ENCODE measurements around the gene EIPR1.
"Not testable (repeated sequence)": the region's sequence is repeated elsewhere in the genome, so short reads cannot be mapped to it uniquely, and the experiment has no call there.

EIPR1 gene

GRCh38 chr2:3365219-3365618, 12.4 kb downstream of the EIPR1 start:
- no peak overlapping the region for H3K27ac ChIP-seq
- DNase-seq (ENCODE audit: low read depth, low spot score) = no peak

GRCh38 chr2:3361518-3362389, 15.9 kb downstream of the EIPR1 start:
- no peak for DNase-seq (ENCODE audit: low read depth, low spot score)
- H3K27ac ChIP-seq = no peak overlapping the region

GRCh38 chr2:3357926-3358325, 19.7 kb downstream of the EIPR1 start:
- no peak overlapping the region for H3K27ac ChIP-seq
- no peak for DNase-seq (ENCODE audit: low read depth, low spot score)

GRCh38 chr2:3357446-3357845, 20.2 kb downstream of the EIPR1 start:
- not testable (repeated sequence) for DNase-seq (ENCODE audit: low read depth, low spot score); H3K27ac ChIP-seq

- no peak overlapping the region for H3K27ac ChIP-seq
- no peak for DNase-seq (ENCODE audit: low read depth, low spot score)
Measured at GRCh38 chr2:3356799-3357198, 20.8 kb downstream of the EIPR1 start.

DNA sequence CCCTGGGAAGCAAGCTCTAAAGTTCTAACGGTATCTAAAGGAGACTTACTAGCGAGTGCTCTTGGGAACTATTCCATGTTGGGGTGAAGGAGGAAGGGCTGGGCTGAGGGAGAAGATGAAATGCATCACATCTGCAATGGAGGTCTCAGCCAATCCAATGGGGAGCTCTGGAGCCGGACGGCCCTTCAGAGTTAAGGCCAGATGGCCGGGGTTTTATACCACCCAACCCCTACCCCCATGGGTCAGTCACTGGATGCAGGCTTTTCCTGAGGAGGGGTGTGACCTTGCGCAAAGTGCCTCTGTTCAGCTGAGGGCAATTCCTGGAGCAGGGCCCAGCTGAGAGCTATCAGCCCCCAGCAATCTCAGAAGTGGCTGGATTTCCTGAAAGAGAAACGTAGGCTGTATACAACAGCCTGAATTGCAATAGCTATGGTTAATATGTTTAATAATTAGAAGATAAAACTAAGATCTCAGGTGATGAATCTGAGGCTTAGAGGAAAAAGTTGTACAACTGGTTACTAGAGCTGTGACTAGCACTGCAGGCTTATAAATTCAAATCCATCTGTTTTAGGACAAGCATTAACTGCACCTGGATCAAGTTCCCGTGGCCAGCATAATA, 21.6 kb downstream of the EIPR1 start:
- DNase-seq (ENCODE audit: low read depth, low spot score) = no peak
- no peak overlapping the region for H3K27ac ChIP-seq

GRCh38 chr2:3354986-3355385, 22.6 kb downstream of the EIPR1 start:
- no peak overlapping the region for H3K27ac ChIP-seq
- no peak for DNase-seq (ENCODE audit: low read depth, low spot score)

- H3K27ac ChIP-seq = peak overlapping the region; percentile 22
- DNase-seq (ENCODE audit: low read depth, low spot score) = peak; percentile 3
Measured at GRCh38 chr2:3349211-3349693, 28.4 kb downstream of the EIPR1 start.

DNA sequence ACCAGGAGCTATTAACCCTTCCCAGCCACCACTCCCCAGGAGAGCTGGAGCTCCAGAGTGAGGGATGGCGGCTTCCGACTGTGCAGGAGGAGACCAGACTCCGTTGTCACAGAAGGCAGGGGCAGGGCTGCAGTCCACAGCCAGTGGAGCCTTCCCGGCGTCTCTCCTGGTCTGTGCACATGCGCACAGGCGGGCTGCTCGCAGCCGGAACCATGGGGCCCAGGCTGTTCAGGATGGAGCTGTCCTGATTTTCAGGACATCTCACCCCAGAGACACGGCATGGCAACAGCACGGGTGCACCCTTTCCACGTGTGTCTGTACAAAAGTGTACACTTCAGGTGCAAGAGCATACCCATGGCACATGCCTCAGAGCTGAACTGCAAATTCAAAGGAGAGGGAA, 28.9 kb downstream of the EIPR1 start:
- peak overlapping the region; percentile 22 for H3K27ac ChIP-seq
- DNase-seq (ENCODE audit: low read depth, low spot score) = no peak

GRCh38 chr2:3345621-3346020, 32.0 kb downstream of the EIPR1 start:
- no peak for DNase-seq (ENCODE audit: low read depth, low spot score)
- no peak overlapping the region for H3K27ac ChIP-seq

DNA sequence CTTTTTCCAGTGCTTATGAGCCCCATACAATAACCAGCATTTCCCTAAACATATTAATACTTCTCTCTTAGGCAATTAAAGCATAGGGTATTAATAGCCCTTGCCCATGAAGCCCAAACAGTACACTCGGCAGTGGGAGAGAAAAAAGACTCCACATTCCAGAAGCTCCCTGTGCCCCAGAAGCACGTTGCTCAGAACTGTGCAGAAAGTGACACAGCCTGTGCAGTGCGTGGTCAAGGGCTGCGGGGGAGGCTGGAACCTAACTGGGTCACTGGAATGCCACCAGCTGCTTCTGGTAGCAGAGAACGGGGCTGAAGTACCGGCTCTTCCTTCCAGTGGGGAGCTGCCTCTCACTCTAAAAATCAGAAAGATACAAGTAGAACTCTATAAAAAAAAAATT, 32.7 kb downstream of the EIPR1 start:
- H3K27ac ChIP-seq = no peak overlapping the region
- DNase-seq (ENCODE audit: low read depth, low spot score) = no peak

DNA sequence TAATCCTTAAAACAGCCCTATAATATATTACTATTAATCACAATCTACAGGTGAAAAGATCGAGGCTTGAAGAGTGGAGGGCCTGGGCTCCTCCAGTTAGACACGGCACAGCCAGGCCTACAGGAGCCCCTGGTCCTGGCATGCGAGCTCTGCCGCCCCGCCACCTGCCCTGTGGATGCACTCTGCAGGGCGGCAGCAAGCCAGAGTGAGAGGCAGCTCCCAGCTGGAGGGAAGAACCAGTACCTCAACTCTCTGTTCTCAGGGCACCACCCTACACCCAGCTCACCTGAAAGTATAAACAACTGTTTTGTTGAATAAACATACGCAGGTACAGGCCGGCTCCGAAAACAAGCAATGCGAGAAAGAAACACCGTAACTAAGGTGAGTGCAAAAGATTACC, 34.6 kb downstream of the EIPR1 start:
- no peak overlapping the region for H3K27ac ChIP-seq
- no peak for DNase-seq (ENCODE audit: low read depth, low spot score)

DNA sequence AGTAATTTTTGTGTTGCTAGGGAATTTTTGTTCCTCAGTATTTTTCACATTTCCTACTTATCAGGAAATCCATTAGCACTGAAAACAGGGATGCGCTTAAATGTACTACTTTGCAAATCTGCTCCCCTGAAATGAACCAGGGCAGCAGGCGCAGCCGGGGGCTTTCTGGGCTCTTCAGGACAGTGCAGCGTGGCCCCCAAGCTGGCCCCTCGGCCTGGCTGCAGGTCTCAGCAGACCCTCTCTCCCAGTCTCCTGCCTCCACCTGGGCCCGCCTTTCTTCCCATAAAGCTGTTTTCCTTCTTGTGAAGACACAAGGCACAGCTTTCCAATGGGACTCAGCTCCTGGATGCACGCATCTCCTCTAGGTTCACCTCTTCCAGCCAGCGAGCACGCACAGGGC, 35.3 kb downstream of the EIPR1 start:
- no peak overlapping the region for H3K27ac ChIP-seq
- no peak for DNase-seq (ENCODE audit: low read depth, low spot score)

GRCh38 chr2:3341336-3341735, 36.3 kb downstream of the EIPR1 start:
- no peak for DNase-seq (ENCODE audit: low read depth, low spot score)
- no peak overlapping the region for H3K27ac ChIP-seq

GRCh38 chr2:3340144-3340543, 37.5 kb downstream of the EIPR1 start:
- no peak for DNase-seq (ENCODE audit: low read depth, low spot score)
- no peak overlapping the region for H3K27ac ChIP-seq

- no peak overlapping the region for H3K27ac ChIP-seq
- no peak for DNase-seq (ENCODE audit: low read depth, low spot score)
Measured at GRCh38 chr2:3338340-3338739, 39.3 kb downstream of the EIPR1 start.

DNA sequence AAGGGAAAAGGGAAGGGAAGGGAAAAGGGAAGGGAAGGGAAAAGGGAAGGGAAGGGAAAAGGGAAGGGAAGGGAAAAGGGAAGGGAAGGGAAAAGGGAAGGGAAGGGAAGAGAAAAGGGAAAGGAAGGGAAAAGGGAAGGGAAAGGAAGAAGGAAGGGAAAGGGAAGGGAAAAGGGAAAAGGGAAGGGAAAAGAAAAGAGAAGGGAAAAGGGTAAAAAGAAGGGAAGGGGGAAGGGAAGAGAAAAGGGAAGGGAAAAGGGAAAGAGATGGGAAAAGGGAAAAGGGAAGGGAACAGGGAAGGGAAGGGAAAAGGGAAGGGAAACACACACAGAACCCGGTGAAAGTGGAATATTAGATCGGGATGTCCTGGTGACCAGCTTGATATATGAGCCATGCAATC, 40.8 kb downstream of the EIPR1 start:
- DNase-seq (ENCODE audit: low read depth, low spot score) = no peak
- no peak overlapping the region for H3K27ac ChIP-seq

- DNase-seq (ENCODE audit: low read depth, low spot score) = no peak
- no peak overlapping the region for H3K27ac ChIP-seq
Measured at GRCh38 chr2:3334392-3335345, 42.9 kb downstream of the EIPR1 start.

DNA sequence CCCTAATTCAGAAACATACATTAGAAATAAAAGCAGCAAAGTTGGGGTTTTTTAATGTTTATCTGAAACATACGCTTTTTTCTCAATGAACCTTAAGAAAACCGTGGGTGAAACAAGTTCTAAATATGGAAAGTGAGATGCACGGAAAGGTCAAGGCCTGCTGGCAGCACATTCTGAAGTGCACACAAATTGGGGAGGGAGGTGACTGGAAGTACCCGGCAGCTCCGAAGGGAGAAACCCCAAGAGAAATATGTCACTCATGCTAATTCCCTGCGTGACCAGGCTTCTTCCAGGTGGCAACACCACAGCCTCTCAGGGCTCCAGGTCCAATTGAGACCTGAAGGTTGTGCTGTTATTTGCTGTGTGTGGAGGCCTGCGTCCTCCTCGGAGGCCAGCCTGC, 45.5 kb downstream of the EIPR1 start:
- no peak for DNase-seq (ENCODE audit: low read depth, low spot score)
- H3K27ac ChIP-seq = no peak overlapping the region

DNA sequence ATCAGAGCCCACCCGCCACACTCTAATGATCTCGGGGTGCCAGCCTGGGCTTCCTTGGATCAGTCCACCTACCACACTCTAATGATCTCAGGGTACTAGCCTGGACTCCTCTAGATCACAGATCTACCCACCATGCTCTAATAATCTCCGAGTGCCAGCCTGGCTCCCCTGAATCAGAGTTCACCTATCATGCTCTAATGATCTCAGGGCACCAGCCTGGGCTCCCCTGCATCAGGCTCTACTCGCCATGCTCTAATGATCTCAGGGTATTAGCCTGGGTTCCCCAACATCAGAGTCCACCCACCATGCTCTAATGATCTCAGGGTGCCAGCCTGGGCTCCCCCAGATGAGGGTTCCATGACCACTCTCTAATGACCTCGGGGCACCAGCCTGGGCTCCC, 48.1 kb downstream of the EIPR1 start:
- DNase-seq (ENCODE audit: low read depth, low spot score) = no peak
- no peak overlapping the region for H3K27ac ChIP-seq

GRCh38 chr2:3326871-3327270, 50.7 kb downstream of the EIPR1 start:
- H3K27ac ChIP-seq = no peak overlapping the region
- DNase-seq (ENCODE audit: low read depth, low spot score) = no peak
